Esophagus squamous epithelium (tissue), 4 donors: ENCODE data around the gene CDK15.

ENCODE experiments used
- POLR2A ChIP-seq, 4 donors: fragments of 450-650 bp; IDR thresholded peaks; one replicate each; pipeline ENCODE4 v1.6.1; 2017; ENCODE audit warnings: antibody characterized with exemption in 4 of 4, mild to moderate bottlenecking in 4 of 4, moderate library complexity in 3 of 4
- TF ChIP-seq, protein P1 (sequence below), 6 experiments: fragments of 450-650 bp in 4 of 6; fragments of 200-600 bp in 2 of 6; sonication (generic) in 2 of 6; IDR thresholded peaks; one replicate each; pipeline ENCODE4 v1.5.1; 2016 to 2019; ENCODE audit warnings: antibody characterized with exemption in 6 of 6, mild to moderate bottlenecking in 4 of 6, moderate library complexity in 4 of 6

DNA sequence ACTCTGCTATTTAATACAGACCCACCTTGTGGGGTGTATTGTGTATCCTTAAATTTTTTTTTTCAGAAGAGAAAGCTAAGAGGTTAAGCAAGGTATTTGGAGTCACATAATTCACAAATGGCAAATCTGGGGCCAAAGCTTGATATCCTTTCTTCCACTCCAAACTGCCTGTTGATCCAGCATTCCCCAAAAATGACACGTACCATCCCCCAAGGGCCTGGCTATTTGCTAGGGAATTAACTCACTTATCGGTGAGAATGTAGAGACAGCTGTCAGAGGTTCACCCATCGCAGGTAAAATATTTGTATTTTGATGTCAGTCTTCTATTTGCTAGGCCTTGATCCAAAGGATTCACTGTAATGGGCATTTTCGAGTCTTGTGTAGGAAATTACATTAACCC is 123.7 kb downstream of the CDK15 start:
- TF ChIP-seq, protein P1, sequence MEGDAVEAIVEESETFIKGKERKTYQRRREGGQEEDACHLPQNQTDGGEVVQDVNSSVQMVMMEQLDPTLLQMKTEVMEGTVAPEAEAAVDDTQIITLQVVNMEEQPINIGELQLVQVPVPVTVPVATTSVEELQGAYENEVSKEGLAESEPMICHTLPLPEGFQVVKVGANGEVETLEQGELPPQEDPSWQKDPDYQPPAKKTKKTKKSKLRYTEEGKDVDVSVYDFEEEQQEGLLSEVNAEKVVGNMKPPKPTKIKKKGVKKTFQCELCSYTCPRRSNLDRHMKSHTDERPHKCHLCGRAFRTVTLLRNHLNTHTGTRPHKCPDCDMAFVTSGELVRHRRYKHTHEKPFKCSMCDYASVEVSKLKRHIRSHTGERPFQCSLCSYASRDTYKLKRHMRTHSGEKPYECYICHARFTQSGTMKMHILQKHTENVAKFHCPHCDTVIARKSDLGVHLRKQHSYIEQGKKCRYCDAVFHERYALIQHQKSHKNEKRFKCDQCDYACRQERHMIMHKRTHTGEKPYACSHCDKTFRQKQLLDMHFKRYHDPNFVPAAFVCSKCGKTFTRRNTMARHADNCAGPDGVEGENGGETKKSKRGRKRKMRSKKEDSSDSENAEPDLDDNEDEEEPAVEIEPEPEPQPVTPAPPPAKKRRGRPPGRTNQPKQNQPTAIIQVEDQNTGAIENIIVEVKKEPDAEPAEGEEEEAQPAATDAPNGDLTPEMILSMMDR (IDR thresholded peaks at IDR 0.05), result no peak
- TF ChIP-seq POLR2A (IDR thresholded peaks at IDR 0.05), result no peak
